NCI-H128 (cell line): ENCODE data around the gene AFP.

Experiments
- DNase-seq: peaks from one replicate; lab custom pipeline; 2025; ENCODE audit not compliant: unreplicated experiment; lab: John Stamatoyannopoulos, UW

Gene AFP

GRCh38 chr4:73413294-73413755 is 22.7 kb upstream of the AFP start:
- DNase-seq = no peak

GRCh38 chr4:73414936-73415271 is 21.1 kb upstream of the AFP start:
- no peak for DNase-seq

- no peak for DNase-seq
These were observed 20.2 kb upstream of the AFP start for GRCh38 chr4:73415807-73416238.

- no peak for DNase-seq
These were observed 19.5 kb upstream of the AFP start for GRCh38 chr4:73416423-73417087.

- DNase-seq = no peak
These were observed 18.7 kb upstream of the AFP start for GRCh38 chr4:73417342-73417741.

- no peak for DNase-seq
These were observed 18.0 kb upstream of the AFP start for GRCh38 chr4:73417973-73418372.

GRCh38 chr4:73418677-73419076 is 17.3 kb upstream of the AFP start:
- no peak for DNase-seq

GRCh38 chr4:73419106-73420038 is 16.6 kb upstream of the AFP start:
- no peak for DNase-seq

- DNase-seq = no peak
These were observed 15.4 kb upstream of the AFP start for GRCh38 chr4:73420615-73421014.

- no peak for DNase-seq
These were observed 14.1 kb upstream of the AFP start for GRCh38 chr4:73421708-73422457.

GRCh38 chr4:73422458-73422752 is 13.6 kb upstream of the AFP start:
- no peak for DNase-seq

GRCh38 chr4:73423184-73423583 is 12.8 kb upstream of the AFP start:
- DNase-seq = no peak

GRCh38 chr4:73426666-73427065 is 9.4 kb upstream of the AFP start:
- no peak for DNase-seq

GRCh38 chr4:73429118-73429517 is 6.9 kb upstream of the AFP start:
- no peak for DNase-seq

- DNase-seq = no peak
These were observed 6.0 kb upstream of the AFP start for GRCh38 chr4:73429826-73430587.

- DNase-seq = no peak
These were observed 4.2 kb upstream of the AFP start for GRCh38 chr4:73431813-73432168.

- DNase-seq = no peak
These were observed 3.6 kb upstream of the AFP start for GRCh38 chr4:73432169-73433000.

- no peak for DNase-seq
These were observed 2.9 kb upstream of the AFP start for GRCh38 chr4:73433140-73433539.

GRCh38 chr4:73434311-73434710 is 1.7 kb upstream of the AFP start:
- DNase-seq = no peak
